Measurements from ENCODE around the gene ANXA5. TPM values are rescaled to one million over a fixed set of nuclear protein-coding genes. Genes with fewer than 3 reads are reported as not detected.

Gene ANXA5
- total RNA-seq, 1 donor from 2014 or later = 495 TPM

DNA sequence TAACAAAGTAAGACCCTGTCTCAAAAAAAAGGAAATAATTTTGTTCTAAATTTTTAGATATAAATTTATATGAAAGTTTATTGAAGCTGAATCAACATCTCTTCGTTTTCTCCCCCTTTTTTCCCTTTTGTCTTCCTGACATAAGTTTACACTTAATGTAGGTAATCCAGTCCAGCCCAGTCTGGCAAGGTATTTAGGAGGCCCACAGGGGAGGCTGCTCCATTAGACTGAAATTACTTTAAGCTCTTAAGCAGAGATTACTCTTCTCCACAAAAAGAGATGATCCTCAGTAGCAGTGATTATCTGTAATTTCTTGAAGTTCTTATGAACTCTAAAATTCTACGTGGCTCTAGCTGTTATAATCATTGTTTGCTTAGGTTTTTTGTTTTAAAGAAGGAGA, 46.0 kb downstream of the ANXA5 start:
- no peak for DNase-seq (ENCODE audit: extremely low read depth, low read depth, low spot score)

GRCh38 chr4:121648516-121648915, 48.3 kb downstream of the ANXA5 start:
- DNase-seq (ENCODE audit: extremely low read depth, low read depth, low spot score) = no peak

DNA sequence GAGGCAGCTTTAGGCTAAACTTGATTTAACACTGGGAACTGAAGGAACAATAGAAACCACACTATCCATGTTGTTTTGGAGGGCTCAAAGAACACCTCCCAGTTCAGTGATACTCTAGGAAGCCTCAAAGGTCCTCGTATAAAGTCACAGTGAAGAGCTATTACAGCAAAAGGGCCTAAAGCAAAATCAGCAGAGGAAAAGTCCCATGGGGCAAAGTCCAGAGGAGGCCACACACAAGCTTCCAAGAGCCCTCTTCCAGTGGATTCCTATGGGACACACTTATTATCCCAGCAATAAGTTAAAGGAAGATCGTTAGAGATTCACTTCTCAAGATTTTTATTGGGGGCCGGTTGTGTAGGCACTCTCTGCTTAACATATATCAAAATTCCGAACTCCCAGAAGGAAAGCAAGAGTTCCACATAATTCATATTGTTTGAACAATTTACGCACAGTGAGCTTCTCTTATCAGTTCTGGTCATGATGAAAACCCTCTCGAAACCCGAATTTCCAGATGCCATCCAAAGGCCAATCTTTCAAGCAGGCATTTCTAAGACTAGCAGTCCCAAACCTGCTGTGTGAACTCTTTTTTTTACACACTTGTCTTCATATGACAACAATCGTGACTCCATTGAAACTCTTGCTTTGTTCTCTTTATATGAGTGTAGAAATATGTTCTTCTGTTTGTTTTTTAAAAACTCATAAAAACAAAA, 53.7 kb downstream of the ANXA5 start:
- no peak for DNase-seq (ENCODE audit: extremely low read depth, low read depth, low spot score)

DNA sequence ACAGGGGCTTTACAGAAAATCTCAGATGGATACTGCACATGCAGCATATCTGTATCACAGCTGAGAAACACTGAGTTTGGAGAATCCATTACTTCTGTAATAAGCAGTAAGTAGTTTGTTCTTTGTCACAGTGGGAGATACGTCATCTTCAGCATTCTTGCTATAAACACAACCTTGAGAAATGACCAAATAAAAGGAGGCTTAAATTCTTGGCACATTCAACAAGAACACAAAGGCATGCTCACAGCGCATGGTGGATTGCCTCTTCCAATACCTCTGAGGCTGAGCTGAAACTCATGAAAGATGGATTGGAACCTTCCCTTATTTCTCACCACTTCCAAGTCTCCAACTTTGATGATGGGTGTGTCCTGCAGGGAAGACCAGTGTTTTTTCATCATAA, 54.5 kb downstream of the ANXA5 start:
- DNase-seq (ENCODE audit: extremely low read depth, low read depth, low spot score) = no peak

DNA sequence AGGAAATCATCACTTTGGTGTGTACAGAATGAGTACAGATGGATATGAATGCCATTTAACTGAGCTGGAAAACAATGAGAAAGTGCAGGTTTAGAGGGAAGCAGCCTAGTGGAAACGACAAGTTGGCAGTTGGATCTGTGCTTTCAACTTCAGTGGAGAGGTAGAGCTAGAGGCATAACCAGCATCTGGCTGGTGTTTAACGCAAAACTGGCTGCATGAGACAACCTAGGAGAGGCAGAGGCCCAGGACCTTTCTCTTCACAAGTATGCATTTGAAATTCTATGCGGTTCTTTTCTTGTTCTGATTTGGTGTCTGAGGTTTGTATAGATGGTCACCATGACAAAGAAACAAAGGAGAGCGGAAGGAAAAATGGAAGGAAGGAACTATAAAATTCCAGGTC, 63.1 kb downstream of the ANXA5 start:
- no peak for DNase-seq (ENCODE audit: extremely low read depth, low read depth, low spot score)

GRCh38 chr4:121632636-121633035, 64.1 kb downstream of the ANXA5 start:
- DNase-seq (ENCODE audit: extremely low read depth, low read depth, low spot score) = no peak

Other genes starting within 250 kb of the ANXA5 start
- 0.18 TPM in 1 of 2 replicates, not detected in the other for gene SMIM43, start 68.2 kb upstream of the ANXA5 start, total RNA-seq
- gene EXOSC9, start 104.3 kb upstream of the ANXA5 start, total RNA-seq = 27.8 and 32.0 TPM in 2 replicates
- 13.8 and 24.0 TPM in 2 replicates for gene CCNA2, start 126.9 kb upstream of the ANXA5 start, total RNA-seq
- gene BBS7, start 173.5 kb upstream of the ANXA5 start, total RNA-seq = 11.1 and 21.4 TPM in 2 replicates

Measured in glomerular endothelial cell (primary cell).